Nephron progenitor cell (in vitro differentiated cells): Measurements from ENCODE around the gene AFDN.

Source experiments
- DNase-seq: peaks from one replicate; pipeline ENCODE4 v3.0.0; 2021
- H3K27ac Mint-ChIP-seq: 2 replicates; pipeline ENCODE4 v1.8.0; 2021; ENCODE audit warnings: mild to moderate bottlenecking, moderate library complexity, mixed read lengths
- H3K27me3 Mint-ChIP-seq: 2 replicates; pipeline ENCODE4 v1.8.0; 2021; ENCODE audit warnings: mild to moderate bottlenecking, low read depth, mixed read lengths; ENCODE audit not compliant: poor library complexity
- H3K36me3 Mint-ChIP-seq: 2 replicates; pipeline ENCODE4 v1.8.0; 2021; ENCODE audit warnings: low read depth, mixed read lengths
- H3K4me1 Mint-ChIP-seq: 2 replicates; pipeline ENCODE4 v1.8.0; 2021; ENCODE audit warnings: mixed read lengths
- H3K4me3 Mint-ChIP-seq: 2 replicates; pipeline ENCODE4 v1.8.0; 2021; ENCODE audit warnings: mild to moderate bottlenecking, moderate library complexity, mixed read lengths
- H3K9me3 Mint-ChIP-seq: 2 replicates; pipeline ENCODE4 v1.8.0; 2021; ENCODE audit warnings: mild to moderate bottlenecking, moderate library complexity, mixed read lengths
- TF ChIP-seq, protein P1 (sequence below): fragments of 200-600 bp; sonication (generic); IDR thresholded peaks from 2 replicates; pipeline ENCODE4 v1.5.0; 2021; ENCODE audit warnings: antibody characterized with exemption

AFDN gene

DNA sequence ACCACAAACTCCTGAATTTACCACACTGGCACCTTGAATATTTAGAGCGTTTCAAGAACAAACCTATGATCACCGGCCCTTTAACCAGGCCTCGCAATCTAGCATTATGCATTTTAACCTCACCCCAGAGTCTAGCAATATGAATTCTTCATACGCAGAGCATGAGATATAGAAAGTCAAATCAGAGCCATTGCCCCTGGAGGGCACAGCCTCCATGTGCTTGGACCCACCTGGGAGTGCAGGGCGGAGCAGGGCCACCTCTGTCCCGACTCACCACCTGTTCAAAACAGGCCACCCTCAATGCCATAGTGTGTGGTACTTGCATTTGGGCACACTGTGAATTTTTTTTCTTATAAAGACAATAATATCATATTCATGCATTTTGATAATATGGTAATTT, 19.5 kb upstream of the AFDN start:
- Mint-ChIP-seq H3K4me1 (no peaks in the 10 kb centered on the region), H3K27me3 (peaks cover 8% of the 10 kb centered on the region), H3K4me3 (no peak overlapping the region), H3K27ac (no peak overlapping the region), H3K9me3 (no peaks in the 10 kb centered on the region), H3K36me3 (no peaks in the 10 kb centered on the region)
- TF ChIP-seq, protein P1, sequence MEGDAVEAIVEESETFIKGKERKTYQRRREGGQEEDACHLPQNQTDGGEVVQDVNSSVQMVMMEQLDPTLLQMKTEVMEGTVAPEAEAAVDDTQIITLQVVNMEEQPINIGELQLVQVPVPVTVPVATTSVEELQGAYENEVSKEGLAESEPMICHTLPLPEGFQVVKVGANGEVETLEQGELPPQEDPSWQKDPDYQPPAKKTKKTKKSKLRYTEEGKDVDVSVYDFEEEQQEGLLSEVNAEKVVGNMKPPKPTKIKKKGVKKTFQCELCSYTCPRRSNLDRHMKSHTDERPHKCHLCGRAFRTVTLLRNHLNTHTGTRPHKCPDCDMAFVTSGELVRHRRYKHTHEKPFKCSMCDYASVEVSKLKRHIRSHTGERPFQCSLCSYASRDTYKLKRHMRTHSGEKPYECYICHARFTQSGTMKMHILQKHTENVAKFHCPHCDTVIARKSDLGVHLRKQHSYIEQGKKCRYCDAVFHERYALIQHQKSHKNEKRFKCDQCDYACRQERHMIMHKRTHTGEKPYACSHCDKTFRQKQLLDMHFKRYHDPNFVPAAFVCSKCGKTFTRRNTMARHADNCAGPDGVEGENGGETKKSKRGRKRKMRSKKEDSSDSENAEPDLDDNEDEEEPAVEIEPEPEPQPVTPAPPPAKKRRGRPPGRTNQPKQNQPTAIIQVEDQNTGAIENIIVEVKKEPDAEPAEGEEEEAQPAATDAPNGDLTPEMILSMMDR, result no peak
- DNase-seq, result no peak

DNA sequence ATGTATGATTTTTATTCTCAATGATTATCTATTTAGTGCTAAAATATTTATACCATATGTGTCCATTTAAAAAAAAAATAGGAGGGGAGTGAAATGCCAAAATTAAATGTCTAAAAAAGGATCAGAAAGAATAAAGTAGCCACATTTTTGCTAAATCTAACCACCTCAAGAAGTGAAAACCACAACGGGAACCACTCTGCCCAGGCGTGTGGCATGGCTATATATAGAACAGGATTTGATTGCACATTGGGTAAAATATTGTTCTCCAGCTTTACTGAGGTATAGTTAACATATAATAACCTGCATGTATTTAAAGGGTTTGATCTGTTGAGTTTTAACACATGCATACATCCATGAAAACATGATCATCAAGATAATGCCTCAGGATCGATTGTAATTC, 19.0 kb upstream of the AFDN start:
- DNase-seq, result no peak
- Mint-ChIP-seq H3K27me3 (peaks cover 8% of the 10 kb centered on the region), H3K4me1 (no peaks in the 10 kb centered on the region), H3K9me3 (no peaks in the 10 kb centered on the region), H3K36me3 (no peaks in the 10 kb centered on the region), H3K27ac (no peak overlapping the region), H3K4me3 (no peak overlapping the region)
- TF ChIP-seq, protein P1, result no peak

DNA sequence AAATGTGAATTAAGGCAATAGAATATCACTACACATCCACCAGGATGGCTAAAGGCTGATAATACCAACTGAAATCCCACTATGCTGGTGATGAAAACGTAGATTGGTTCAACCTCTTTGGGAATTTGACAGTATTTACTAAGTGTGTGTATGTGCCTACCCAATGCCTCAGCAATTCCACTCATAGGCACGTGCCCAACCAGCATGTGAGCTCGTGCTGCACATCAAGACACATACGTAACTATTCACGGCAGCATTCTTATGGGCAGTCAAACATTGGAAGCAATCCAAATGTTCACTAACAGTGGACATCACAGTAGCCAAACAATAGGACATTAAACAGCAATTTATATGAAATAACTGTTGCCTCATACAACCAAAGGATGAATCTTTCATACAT, 15.7 kb upstream of the AFDN start:
- Mint-ChIP-seq H3K27ac (no peak overlapping the region), H3K36me3 (no peaks in the 10 kb centered on the region), H3K4me3 (no peak overlapping the region), H3K9me3 (no peaks in the 10 kb centered on the region), H3K4me1 (no peaks in the 10 kb centered on the region), H3K27me3 (peaks cover 4% of the 10 kb centered on the region)
- TF ChIP-seq, protein P1, result no peak
- no peak for DNase-seq

DNA sequence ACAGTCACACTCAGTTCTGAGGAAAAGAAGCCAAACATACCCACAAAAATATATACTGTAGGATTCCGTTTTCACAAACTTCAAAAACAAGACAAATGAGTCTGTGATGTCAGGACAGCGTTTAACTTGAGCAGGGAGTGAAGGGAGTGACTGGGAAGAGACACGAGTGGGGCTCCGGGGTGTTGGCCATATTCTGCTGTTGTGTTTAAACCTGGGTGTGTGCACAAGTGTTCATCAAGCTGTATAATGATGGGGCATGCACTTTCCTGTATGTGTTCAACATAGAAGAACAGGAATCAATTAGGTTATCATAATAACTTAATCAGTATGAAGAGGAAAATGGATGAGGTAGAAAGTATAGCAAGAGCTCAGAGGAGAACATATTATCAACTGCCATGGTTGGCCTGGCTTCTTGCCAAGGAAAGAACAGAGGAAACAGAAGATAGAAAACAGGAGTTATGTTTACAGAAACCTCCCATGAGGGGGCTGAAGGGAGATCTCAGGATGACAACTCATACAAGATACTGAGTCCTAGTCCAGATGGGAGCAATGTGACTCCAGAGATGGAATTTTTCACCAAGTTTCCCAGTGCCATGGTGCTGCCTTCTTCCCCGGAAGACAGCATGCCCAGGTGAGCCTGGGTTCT, 15.1 kb upstream of the AFDN start:
- Mint-ChIP-seq H3K9me3 (no peaks in the 10 kb centered on the region), H3K4me3 (no peak overlapping the region), H3K4me1 (no peaks in the 10 kb centered on the region), H3K27me3 (peaks cover 4% of the 10 kb centered on the region), H3K27ac (no peak overlapping the region), H3K36me3 (no peaks in the 10 kb centered on the region)
- TF ChIP-seq, protein P1, result no peak
- DNase-seq, result no peak

DNA sequence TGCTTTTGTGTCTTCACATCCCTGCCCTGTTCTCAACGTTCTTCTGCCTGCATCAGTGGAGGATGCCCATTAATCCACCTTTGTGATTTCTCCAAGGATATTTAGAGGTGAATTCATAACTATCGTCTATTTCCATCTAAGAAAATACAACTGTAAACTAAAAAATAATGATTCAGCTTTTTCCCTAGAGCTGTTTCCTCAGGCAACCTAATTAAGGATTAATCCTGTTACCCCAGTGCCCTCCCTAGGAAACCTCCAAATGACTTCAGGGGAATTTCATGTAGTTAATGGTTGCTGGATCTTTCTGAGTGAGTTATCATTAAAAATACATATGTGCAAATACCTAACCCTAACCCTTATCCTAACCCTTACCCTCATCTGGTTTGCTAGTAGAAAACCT, 14.6 kb upstream of the AFDN start:
- TF ChIP-seq, protein P1, result no peak
- Mint-ChIP-seq H3K9me3 (no peaks in the 10 kb centered on the region), H3K27ac (no peak overlapping the region), H3K4me3 (no peak overlapping the region), H3K4me1 (no peaks in the 10 kb centered on the region), H3K36me3 (no peaks in the 10 kb centered on the region), H3K27me3 (peaks cover 4% of the 10 kb centered on the region)
- DNase-seq, result no peak

DNA sequence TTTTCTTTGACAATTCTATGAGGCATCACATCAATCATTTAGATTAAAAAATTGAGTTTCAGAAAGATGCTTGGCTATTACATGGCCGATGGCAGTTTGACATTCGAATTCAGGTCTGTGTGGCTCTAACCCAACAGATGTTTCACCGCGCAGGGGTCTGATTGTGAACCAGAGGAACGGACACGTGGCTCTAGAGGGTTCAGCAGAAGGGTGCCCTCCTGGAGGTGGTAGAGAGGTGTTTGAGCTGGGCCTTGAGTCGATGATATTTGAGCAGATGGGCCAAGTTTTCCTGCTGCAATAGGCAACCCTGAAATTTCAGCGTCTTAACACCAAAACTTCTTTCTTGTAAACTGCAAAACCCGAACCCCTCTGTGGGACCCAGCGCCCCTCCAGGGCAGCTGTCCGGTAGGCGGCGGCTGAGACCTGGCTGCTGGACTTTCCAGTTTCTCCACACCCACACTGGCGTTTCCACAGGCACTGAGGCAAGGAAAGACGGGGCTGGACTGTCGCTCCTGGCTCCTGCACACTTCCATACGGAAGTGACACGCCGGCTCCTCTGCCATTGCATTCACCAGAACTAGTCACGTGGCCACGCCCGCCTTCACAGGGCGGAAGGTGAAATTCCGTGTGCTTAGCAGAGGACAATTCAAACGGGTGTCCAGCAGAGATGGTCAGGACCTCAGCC, 11.3 kb upstream of the AFDN start:
- TF ChIP-seq, protein P1, result no peak
- H3K36me3 Mint-ChIP-seq, result peaks cover under 1% of the 10 kb centered on the region
- no peak overlapping the region for H3K27ac Mint-ChIP-seq
- no peak overlapping the region for H3K4me3 Mint-ChIP-seq
- H3K9me3 Mint-ChIP-seq, result no peaks in the 10 kb centered on the region
- peaks cover 11% of the 10 kb centered on the region for H3K4me1 Mint-ChIP-seq
- DNase-seq, result no peak
- peaks cover 13% of the 10 kb centered on the region for H3K27me3 Mint-ChIP-seq
